Natural killer cell treated with Interleukin-12 subunit alpha and Interleukin-12 subunit beta and Interleukin-15 and Interleukin-18, amount 100 ng/mL, for 72 hours (primary cell): Measurements from ENCODE around the gene KCNJ11. TPM values are rescaled to one million over a fixed set of nuclear protein-coding genes. Genes with fewer than 3 reads are reported as not detected.

ENCODE experiments used
- ATAC-seq, 2 donors: fragments of 150-1000 bp; cut with Tn5 transposase in 1 of 2; sonication (Bioruptor Pico), chemical (Tn5 transposase) in 1 of 2; 2 replicates each; pipeline ENCODE4 v1.10.0; 2021
- DNase-seq: peaks from one replicate; pipeline ENCODE4 v3.0.0; 2022; ENCODE audit warnings: low spot score
- H3K27ac Mint-ChIP-seq, 2 donors: 1 replicate in 1 of 2; 2 replicates in 1 of 2; pipeline ENCODE4 v1.8.0; 2022; ENCODE audit warnings: mixed read lengths in 2 of 2, mild to moderate bottlenecking in 1 of 2, moderate library complexity in 1 of 2
- H3K27me3 Mint-ChIP-seq, 2 donors: 1 replicate in 1 of 2; 2 replicates in 1 of 2; pipeline ENCODE4 v1.8.0; 2022; ENCODE audit warnings: mixed read lengths in 2 of 2
- H3K36me3 Mint-ChIP-seq: one replicate; pipeline ENCODE4 v1.8.0; 2022; ENCODE audit warnings: mixed read lengths
- H3K4me1 Mint-ChIP-seq, 2 donors: 1 replicate in 1 of 2; 2 replicates in 1 of 2; pipeline ENCODE4 v1.8.0; 2022; ENCODE audit warnings: low read depth in 2 of 2, mixed read lengths in 2 of 2, mild to moderate bottlenecking in 1 of 2
- H3K4me3 Mint-ChIP-seq: one replicate; pipeline ENCODE4 v1.8.0; 2022; ENCODE audit warnings: mixed read lengths
- H3K9me3 Mint-ChIP-seq: 2 replicates; pipeline ENCODE4 v1.8.0; 2022; ENCODE audit warnings: mixed read lengths
- total RNA-seq, 2 donors: library from RNA; stranded (reverse); gene quantifications; one replicate each; pipeline ENCODE4 v1.2.3, GENCODE V29; 2022

KCNJ11 gene
- total RNA-seq, 2 donors from 2014 or later, result 0.75 TPM; not detected in 1

DNA sequence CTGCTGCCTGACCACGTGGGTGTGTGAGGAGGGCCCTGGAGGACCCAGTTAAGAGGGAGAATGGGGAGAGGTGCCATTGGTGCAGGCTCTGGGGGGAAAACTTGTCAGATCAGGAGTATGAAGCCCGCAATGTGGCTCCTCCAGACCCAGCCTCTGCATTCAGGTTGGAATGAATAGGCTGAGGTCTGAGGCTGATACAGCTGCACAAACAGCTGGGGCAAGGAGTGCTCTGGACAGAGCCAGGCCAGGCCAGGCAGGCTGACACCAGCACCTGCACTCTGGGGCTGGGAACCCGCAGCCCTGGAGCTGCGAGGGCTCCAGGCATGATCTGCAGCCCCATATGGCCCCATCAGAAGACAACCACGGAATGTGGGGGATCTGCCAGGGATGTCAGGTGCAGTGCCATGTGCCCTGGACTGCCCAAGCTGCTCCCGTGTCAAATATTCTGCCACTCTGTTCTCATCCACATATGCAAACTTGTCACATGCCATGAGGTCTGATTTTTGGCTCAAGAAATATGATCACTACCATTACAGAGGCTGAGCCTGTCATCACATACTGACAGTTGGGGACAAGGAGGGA, 27.2 kb upstream of the KCNJ11 start:
- H3K27ac Mint-ChIP-seq, result no peak overlapping the region
- H3K4me1 Mint-ChIP-seq, result no peaks in the 10 kb centered on the region
- H3K27me3 Mint-ChIP-seq, result peaks cover 26 to 36% of the 10 kb centered on the region in 2 donors
- peak in 1 of 2 donors; percentile 12 for ATAC-seq
- no peak overlapping the region for H3K4me3 Mint-ChIP-seq
- H3K36me3 Mint-ChIP-seq, result no peaks in the 10 kb centered on the region
- no peak for DNase-seq
- no peaks in the 10 kb centered on the region for H3K9me3 Mint-ChIP-seq

DNA sequence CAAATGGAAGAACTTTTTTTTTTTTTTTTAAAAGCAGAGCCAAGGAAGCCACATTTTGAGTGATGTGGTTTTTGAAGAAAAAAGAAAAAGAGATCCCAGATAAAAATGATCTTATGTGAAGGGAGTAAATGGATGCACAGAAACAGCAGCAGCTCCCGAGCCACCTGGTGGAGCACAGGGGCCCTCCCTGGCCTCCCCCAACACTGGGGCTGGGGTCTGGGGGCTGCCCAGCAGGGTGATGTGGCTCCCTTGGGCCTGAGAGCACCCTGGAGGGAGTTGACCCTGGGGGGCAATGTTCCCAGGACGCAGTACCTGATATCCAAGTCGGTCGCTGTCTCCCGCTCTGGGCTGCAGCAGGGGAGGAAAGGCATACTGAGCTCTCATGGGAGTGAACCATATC, 26.5 kb upstream of the KCNJ11 start:
- Mint-ChIP-seq H3K4me1 (no peaks in the 10 kb centered on the region), H3K27ac (no peak overlapping the region), H3K27me3 (peaks cover 26 to 36% of the 10 kb centered on the region in 2 donors), H3K9me3 (no peaks in the 10 kb centered on the region), H3K4me3 (no peak overlapping the region), H3K36me3 (no peaks in the 10 kb centered on the region)
- no peak for ATAC-seq
- no peak for DNase-seq

DNA sequence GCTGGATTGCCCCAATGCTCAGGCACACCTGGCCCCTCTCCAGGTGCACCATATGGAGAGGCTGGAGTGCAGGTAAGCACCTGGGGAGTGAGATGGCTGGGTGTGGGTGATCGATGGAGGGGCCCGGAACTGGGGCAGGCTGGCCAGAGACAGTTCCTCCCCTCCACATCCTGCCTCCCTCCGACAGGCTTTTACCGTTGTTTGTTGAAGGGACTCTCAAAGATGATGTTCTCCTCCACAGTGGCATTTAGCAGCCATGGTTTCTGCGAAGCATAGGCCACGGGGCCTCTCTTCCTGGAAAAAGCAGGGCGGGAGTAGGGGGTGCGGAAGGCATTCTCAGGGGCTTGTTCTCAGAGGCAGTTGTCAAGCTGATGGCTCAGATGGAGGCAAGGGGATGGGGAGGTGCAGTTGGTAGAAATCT, 25.9 kb upstream of the KCNJ11 start:
- Mint-ChIP-seq H3K9me3 (no peaks in the 10 kb centered on the region), H3K4me3 (no peak overlapping the region), H3K27me3 (peaks cover 20 to 31% of the 10 kb centered on the region in 2 donors), H3K27ac (no peak overlapping the region), H3K4me1 (no peaks in the 10 kb centered on the region), H3K36me3 (no peaks in the 10 kb centered on the region)
- DNase-seq, result no peak
- ATAC-seq, result no peak

DNA sequence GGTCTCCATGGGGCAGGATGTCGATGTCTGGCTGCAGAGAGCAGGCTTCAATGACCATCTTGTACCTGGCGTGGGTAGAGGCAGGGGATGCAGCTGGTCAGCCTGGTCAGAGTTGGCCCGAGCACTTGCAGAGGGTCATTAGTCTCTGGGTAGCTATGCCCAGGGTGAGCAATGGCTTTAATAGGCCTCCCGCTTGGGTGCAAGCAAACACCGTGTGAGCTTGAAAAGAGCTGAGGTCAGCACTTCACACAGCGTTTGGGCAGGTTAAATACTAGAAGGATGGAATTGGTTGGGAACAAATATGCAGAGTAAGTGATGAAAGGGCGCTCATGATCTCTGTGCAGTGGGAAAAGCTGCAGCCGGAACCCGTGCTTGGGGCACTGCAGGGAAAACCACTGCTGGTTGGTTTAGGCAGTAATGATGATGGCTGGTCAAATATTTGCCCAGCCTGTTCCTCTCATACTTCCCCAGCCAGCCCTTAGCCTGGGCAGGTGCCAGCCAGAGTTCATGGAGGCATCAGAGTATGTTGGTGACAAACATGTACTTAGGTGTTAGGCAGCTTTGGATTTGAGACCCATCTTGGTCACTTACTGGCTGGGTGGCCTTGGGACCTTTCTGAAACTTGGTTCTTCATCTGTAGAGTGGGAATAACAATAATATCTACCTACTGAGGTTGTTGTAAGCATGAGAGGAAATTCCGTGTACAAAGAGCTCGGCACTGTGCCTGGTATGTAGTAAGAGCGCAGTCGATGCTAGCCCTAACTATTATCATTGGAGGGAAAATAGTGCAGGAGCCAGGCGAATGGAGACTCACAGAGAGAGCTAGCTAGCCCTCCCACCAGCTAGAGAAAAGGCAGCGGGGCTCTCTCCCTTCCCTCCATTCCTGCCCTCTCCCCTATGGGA, 25.2 kb upstream of the KCNJ11 start:
- ATAC-seq, result no peak
- DNase-seq, result no peak
- Mint-ChIP-seq H3K36me3 (no peaks in the 10 kb centered on the region), H3K4me1 (no peaks in the 10 kb centered on the region), H3K4me3 (no peak overlapping the region), H3K9me3 (no peaks in the 10 kb centered on the region), H3K27me3 (peaks cover 14 to 27% of the 10 kb centered on the region in 2 donors), H3K27ac (no peak overlapping the region)

DNA sequence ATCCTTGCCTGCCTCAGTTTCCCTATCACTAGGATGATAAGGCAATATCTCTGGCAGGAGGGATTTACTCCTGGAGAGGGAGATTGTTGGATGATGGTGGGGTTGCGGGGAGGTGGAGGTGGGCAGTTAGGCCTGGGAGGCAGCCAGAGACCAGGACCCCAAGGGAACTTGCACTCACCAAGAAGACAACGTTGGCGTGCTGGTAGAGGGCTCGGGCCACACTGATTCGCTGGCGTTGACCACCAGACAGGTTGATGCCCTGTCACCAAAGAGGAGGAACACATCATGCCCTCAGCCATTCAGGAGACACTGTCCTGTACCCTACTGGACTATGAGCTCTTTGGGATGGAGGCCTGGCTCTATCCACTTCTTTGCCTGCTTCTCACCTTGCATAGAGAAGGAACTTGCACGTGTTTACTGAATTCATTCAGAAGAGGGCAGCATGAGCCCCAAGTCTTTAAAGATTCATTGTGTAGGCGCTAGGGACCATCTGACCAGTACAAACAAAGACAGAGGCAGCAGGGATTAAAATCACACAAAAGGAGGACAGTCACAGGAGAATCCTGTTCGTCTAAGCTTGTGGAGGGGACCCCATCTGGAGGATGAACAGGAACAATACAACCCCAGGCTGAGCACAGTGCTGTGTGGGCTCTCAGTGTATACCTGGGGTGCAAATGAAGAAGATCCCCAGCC, 24.2 kb upstream of the KCNJ11 start:
- H3K27ac Mint-ChIP-seq, result no peak overlapping the region
- no peaks in the 10 kb centered on the region for H3K4me1 Mint-ChIP-seq
- H3K27me3 Mint-ChIP-seq, result peaks cover 8 to 21% of the 10 kb centered on the region in 2 donors
- ATAC-seq, result no peak
- H3K36me3 Mint-ChIP-seq, result no peaks in the 10 kb centered on the region
- no peaks in the 10 kb centered on the region for H3K9me3 Mint-ChIP-seq
- no peak for DNase-seq
- H3K4me3 Mint-ChIP-seq, result no peak overlapping the region

DNA sequence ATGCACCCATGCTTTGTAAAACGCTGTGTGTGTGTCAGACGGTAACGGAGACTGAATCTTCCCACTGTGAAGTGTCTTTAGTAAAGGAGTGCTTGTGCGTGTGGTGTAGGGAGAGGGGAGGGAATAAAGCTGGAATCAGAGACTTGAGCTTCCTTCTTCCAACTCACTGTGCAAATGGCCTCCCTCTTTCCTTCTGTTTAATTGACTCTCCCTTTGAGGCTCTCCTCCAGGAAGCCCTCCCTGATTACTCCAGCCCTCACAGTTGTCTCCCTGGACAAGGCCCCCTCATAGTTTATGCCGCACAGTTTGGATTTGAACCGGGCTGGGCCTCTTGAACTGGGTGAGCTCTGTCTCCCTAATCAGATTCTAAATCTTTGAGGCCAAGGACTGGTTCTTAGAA, 23.0 kb upstream of the KCNJ11 start:
- DNase-seq (no peak), ATAC-seq (no peak)
- Mint-ChIP-seq H3K9me3 (no peaks in the 10 kb centered on the region), H3K36me3 (no peaks in the 10 kb centered on the region), H3K4me1 (no peaks in the 10 kb centered on the region), H3K27ac (no peak overlapping the region), H3K4me3 (no peak overlapping the region), H3K27me3 (peaks cover 4 to 19% of the 10 kb centered on the region in 2 donors)

DNA sequence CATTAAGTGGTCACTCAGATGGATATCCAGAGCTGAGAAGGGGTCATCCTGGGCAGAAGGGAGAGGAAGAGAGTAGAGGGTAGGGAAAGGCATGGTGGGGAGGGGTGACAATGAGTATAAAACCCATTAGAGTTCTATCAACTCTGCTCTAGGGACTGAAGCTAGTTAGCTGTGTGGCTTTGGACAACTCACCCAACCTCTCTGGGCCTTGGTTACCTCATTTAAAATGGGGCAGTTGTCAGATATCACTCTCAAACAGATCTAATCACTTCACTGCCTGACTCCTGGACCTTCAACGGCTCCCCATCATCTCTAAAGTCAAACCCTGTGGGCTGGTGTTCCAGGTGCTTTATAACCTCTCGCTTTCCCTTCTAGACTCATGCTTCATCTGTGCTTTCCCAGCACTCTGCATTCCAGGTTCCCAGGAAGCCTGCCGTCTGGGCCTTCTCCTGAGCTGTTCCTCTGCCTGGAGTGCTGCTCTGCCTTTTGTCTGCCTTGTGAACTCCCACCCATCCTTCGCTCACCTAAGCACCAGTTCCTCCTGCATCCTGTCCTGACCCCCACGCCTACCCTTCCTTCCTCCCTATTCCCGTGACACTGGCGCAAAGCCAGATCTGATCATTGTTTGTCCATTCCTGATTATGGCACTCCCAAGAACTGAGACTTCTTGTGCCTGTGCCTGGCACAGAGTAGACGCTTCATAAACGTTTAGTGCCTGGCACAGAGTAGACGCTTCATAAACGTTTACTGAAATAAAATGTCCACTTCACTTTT, 22.3 kb upstream of the KCNJ11 start:
- H3K4me3 Mint-ChIP-seq, result no peak overlapping the region
- H3K27ac Mint-ChIP-seq, result no peak overlapping the region
- DNase-seq, result no peak
- H3K36me3 Mint-ChIP-seq, result no peaks in the 10 kb centered on the region
- H3K9me3 Mint-ChIP-seq, result no peaks in the 10 kb centered on the region
- peaks cover 0 to 17% of the 10 kb centered on the region in 2 donors for H3K27me3 Mint-ChIP-seq
- ATAC-seq, result no peak
- no peaks in the 10 kb centered on the region for H3K4me1 Mint-ChIP-seq

DNA sequence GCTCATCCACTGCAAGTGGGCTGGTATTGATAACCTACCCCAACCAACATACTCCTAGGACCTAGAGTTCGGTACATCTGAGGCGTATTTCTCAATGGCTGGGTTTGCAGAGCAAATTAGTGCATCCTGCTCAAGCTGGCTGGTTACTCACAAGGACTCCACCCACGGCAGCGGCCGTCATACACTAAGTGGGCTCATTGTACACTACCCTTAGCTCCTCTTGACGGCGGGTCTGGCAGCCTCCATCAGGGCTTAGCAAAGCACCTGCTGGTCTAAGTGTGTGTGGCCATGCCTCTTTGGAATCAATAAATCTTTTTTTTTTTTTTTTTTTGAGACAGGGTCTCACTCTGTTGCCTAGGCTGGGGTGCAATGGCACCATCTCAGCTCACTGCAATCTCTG, 20.2 kb upstream of the KCNJ11 start:
- H3K27ac Mint-ChIP-seq, result no peak overlapping the region
- H3K36me3 Mint-ChIP-seq, result no peaks in the 10 kb centered on the region
- no peak for ATAC-seq
- no peaks in the 10 kb centered on the region for H3K4me1 Mint-ChIP-seq
- H3K4me3 Mint-ChIP-seq, result no peak overlapping the region
- H3K27me3 Mint-ChIP-seq, result peaks cover 0 to 13% of the 10 kb centered on the region in 2 donors
- no peaks in the 10 kb centered on the region for H3K9me3 Mint-ChIP-seq
- DNase-seq, result no peak

DNA sequence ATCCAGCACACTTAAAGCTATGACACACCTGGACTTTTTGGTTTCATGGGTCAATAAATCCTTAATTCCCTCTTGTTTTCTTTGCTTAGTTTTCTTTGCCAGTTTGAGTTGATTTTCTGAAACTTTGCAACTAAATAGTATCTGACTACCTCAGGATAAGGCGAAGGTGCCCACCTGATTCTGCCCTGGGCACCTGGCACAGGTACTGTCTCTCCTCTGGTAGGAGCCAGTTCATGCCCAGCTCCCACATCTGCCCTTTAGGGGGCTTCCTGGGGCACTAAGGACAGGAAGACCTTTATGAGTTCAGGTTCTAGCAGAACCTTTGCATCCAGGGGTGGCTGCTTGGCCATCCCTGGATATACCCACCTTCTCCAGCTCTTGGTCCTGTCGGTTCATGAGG, 19.6 kb upstream of the KCNJ11 start:
- H3K9me3 Mint-ChIP-seq, result no peaks in the 10 kb centered on the region
- ATAC-seq, result no peak

DNA sequence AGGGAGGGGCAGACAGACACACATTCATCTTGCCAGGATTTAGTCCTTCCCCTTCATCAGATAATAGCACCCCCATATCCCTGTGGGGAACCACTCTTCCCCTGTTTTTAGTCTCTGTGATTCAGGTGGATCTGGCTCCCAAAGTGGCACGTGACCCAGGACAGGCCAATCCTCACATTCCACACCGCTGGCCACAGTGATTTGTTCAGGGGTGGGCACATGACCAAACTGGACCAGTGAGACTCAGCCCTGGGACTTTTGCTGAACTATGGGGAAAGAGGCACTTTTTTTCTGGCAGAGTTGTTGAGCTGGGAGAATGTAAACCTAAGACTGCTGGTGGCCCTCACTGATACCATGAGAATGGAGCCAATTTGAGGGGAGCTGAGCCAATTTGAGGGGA, 19.1 kb upstream of the KCNJ11 start:
- H3K9me3 Mint-ChIP-seq, result no peaks in the 10 kb centered on the region
- H3K36me3 Mint-ChIP-seq, result no peaks in the 10 kb centered on the region
- DNase-seq (no peak), ATAC-seq (no peak)
- H3K27me3 Mint-ChIP-seq, result peaks cover 0 to 7% of the 10 kb centered on the region in 2 donors
- H3K27ac Mint-ChIP-seq, result no peak overlapping the region
- no peaks in the 10 kb centered on the region for H3K4me1 Mint-ChIP-seq
- H3K4me3 Mint-ChIP-seq, result no peak overlapping the region

More for the DNA sequence above, 19.6 kb upstream of the KCNJ11 start:
- H3K4me1 Mint-ChIP-seq, result no peaks in the 10 kb centered on the region
- H3K4me3 Mint-ChIP-seq, result no peak overlapping the region
- H3K27ac Mint-ChIP-seq, result no peak overlapping the region
- no peaks in the 10 kb centered on the region for H3K36me3 Mint-ChIP-seq
- H3K27me3 Mint-ChIP-seq, result peaks cover 0 to 9% of the 10 kb centered on the region in 2 donors
- DNase-seq, result no peak

DNA sequence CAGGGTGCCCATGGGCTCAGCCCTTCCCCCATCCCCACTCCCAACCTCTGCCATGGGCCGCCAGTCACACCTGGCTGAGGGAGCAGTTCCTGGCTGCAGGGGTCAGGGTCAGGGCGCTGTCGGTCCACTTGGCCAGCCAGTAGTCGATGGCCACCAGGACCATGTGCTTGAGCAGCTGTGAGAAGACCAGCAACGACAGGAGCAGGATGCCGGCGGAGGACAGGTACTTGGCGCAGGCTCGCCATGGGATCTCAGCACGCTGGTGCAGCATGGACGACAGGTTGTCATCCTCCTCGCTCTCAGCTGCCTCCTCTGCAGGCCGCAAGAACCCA, 18.3 kb upstream of the KCNJ11 start:
- peak in 1 of 2 donors; percentile 13 for ATAC-seq
- Mint-ChIP-seq H3K4me1 (no peaks in the 10 kb centered on the region), H3K27me3 (peaks cover 0 to 6% of the 10 kb centered on the region in 2 donors), H3K36me3 (no peaks in the 10 kb centered on the region), H3K27ac (no peak overlapping the region), H3K9me3 (no peaks in the 10 kb centered on the region), H3K4me3 (no peak overlapping the region)
- DNase-seq, result no peak

DNA sequence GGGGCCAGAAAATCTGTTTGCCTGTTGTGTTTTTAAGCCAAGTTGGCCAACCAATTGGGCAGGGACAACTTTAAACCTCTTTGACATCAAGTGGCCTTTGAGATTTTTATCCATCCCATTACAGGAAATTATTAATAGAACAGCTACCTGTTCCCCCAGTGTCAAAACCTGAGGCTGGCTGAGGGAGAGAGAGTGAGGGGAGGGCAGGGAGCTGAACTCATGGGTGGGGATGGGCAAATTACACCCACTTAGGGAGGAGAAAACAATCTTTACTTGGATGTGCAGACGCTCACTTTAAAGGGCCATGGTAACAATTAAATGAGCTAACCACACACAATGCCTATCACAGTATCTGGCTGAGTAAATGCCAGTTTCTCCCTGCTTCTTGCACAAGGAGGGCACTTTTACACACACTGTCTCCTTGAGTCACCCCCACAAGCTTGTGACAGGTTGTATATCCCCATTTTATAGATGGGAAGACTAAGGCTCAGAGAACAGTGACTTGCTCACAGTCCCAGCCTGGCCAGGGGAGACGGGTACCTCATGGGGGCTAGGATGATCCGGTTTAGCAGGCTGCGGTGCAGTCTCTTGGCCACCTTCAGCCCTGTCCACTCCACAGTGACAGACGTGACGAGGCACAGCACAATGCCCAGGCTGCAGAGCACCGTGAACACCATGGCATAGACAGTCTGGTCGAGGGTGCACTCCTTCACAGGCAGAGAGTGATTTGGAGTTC, 17.8 kb upstream of the KCNJ11 start:
- Mint-ChIP-seq H3K27ac (no peak overlapping the region), H3K4me1 (no peaks in the 10 kb centered on the region), H3K4me3 (no peak overlapping the region), H3K27me3 (peaks cover 0 to 4% of the 10 kb centered on the region in 2 donors), H3K9me3 (no peaks in the 10 kb centered on the region), H3K36me3 (no peaks in the 10 kb centered on the region)
- ATAC-seq (no peak), DNase-seq (no peak)
